H9 (cell line): Measurements from ENCODE around the gene DZANK1. TPM values are rescaled to one million over a fixed set of nuclear protein-coding genes. Genes with fewer than 3 reads are reported as not detected.

ENCODE experiments used
- DNase-seq: peaks from one replicate; pipeline ENCODE4 v3.0.0-alpha.2; 2017
- H2AFZ ChIP-seq: one replicate; pipeline ENCODE4 v1.6.1; 2013; ENCODE audit warnings: mild to moderate bottlenecking, low read length, control low read depth, moderate library complexity
- H2AK5ac ChIP-seq: 2 replicates; pipeline ENCODE4 v1.6.1; 2013; ENCODE audit warnings: low read length, control low read depth, mixed read lengths; ENCODE audit not compliant: insufficient read length
- H2BK120ac ChIP-seq: one replicate; pipeline ENCODE4 v1.6.1; 2013; ENCODE audit warnings: low read depth, mild to moderate bottlenecking, low read length, control low read depth, inconsistent platforms; ENCODE audit not compliant: poor library complexity, severe bottlenecking
- H2BK12ac ChIP-seq: 2 replicates; pipeline ENCODE4 v1.6.1; 2013; ENCODE audit warnings: low read length, control low read depth, mixed read lengths, low read depth; ENCODE audit not compliant: insufficient read length
- H2BK15ac ChIP-seq: 2 replicates; pipeline ENCODE4 v1.6.1; 2013; ENCODE audit warnings: low read depth, low read length, control low read depth
- H2BK20ac ChIP-seq: one replicate; pipeline ENCODE4 v1.6.1; 2013; ENCODE audit warnings: low read depth, mild to moderate bottlenecking, low read length, control low read depth, inconsistent platforms; ENCODE audit not compliant: poor library complexity, severe bottlenecking
- H2BK5ac ChIP-seq: 2 replicates; pipeline ENCODE4 v1.6.1; 2013; ENCODE audit warnings: low read length, control low read depth, mixed read lengths; ENCODE audit not compliant: insufficient read length
- H3K14ac ChIP-seq: 2 replicates; pipeline ENCODE4 v1.6.1; 2013; ENCODE audit warnings: low read length, control low read depth; ENCODE audit not compliant: insufficient read depth
- H3K18ac ChIP-seq: 2 replicates; pipeline ENCODE4 v1.6.1; 2013; ENCODE audit warnings: low read depth, mild to moderate bottlenecking, mixed read lengths, low read length, control low read depth; ENCODE audit not compliant: insufficient read length
- H3K23ac ChIP-seq: 2 replicates; pipeline ENCODE4 v1.6.1; 2013; ENCODE audit warnings: low read length, control low read depth, mixed read lengths, low read depth; ENCODE audit not compliant: insufficient read length
- H3K23me2 ChIP-seq: 2 replicates; pipeline ENCODE4 v1.6.1; 2013; ENCODE audit warnings: low read depth, mild to moderate bottlenecking, mixed read lengths, low read length, control low read depth; ENCODE audit not compliant: insufficient read length, poor library complexity, severe bottlenecking
- H3K27ac ChIP-seq: 2 replicates; pipeline ENCODE4 v1.5.1; 2013; ENCODE audit warnings: low read length, control low read depth, mixed read lengths, low read depth; ENCODE audit not compliant: insufficient read length
- H3K27me3 ChIP-seq: 2 replicates; pipeline ENCODE4 v1.6.1; 2013; ENCODE audit warnings: low read length, control low read depth, inconsistent platforms; ENCODE audit not compliant: insufficient read depth
- H3K4ac ChIP-seq: 2 replicates; pipeline ENCODE4 v1.6.1; 2013; ENCODE audit warnings: low read depth, mild to moderate bottlenecking, control low read depth, inconsistent platforms, low read length, moderate library complexity
- H3K4me1 ChIP-seq: 2 replicates; pipeline ENCODE4 v1.6.1; 2013; ENCODE audit warnings: low read length, control low read depth, inconsistent platforms; ENCODE audit not compliant: insufficient read depth
- H3K4me2 ChIP-seq: 2 replicates; pipeline ENCODE4 v1.6.1; 2013; ENCODE audit warnings: low read length, control low read depth, mixed read lengths; ENCODE audit not compliant: insufficient read length, insufficient read depth
- H3K56ac ChIP-seq: 2 replicates; pipeline ENCODE4 v1.6.1; 2013; ENCODE audit warnings: low read depth, mild to moderate bottlenecking, mixed read lengths, low read length, control low read depth; ENCODE audit not compliant: insufficient read length
- H3K79me1 ChIP-seq: 2 replicates; pipeline ENCODE4 v1.6.1; 2013; ENCODE audit warnings: low read depth, mild to moderate bottlenecking, moderate library complexity, low read length, control low read depth, inconsistent platforms; ENCODE audit not compliant: insufficient read depth, poor library complexity, severe bottlenecking
- H3K79me2 ChIP-seq: 2 replicates; pipeline ENCODE4 v1.6.1; 2013; ENCODE audit warnings: low read length, control low read depth, inconsistent platforms; ENCODE audit not compliant: insufficient read depth
- H3K9ac ChIP-seq: 2 replicates; pipeline ENCODE4 v1.6.1; 2013; ENCODE audit warnings: low read length, control low read depth, mixed read lengths; ENCODE audit not compliant: insufficient read length; ENCODE audit errors: extremely low read depth
- H3K9me3 ChIP-seq: one replicate; pipeline ENCODE4 v1.6.1; 2013; ENCODE audit warnings: low read depth, low read length, inconsistent platforms; ENCODE audit not compliant: control insufficient read depth
- H3T11ph ChIP-seq: one replicate; pipeline ENCODE4 v1.6.1; 2013; ENCODE audit warnings: mild to moderate bottlenecking, low read length, control low read depth, inconsistent platforms
- H4K20me1 ChIP-seq: one replicate; pipeline ENCODE4 v1.6.1; 2013; ENCODE audit not compliant: control insufficient read depth, insufficient read length, insufficient read depth
- H4K5ac ChIP-seq: 2 replicates; pipeline ENCODE4 v1.6.1; 2013; ENCODE audit warnings: low read depth, mild to moderate bottlenecking, mixed read lengths, low read length, control low read depth; ENCODE audit not compliant: insufficient read length
- H4K8ac ChIP-seq: replicated peaks from 2 replicates; pipeline ENCODE4 v1.6.1; 2013; ENCODE audit warnings: low read length, control low read depth, mixed read lengths, low read depth; ENCODE audit not compliant: insufficient read length
- H4K91ac ChIP-seq: 2 replicates; pipeline ENCODE4 v1.6.1; 2013; ENCODE audit warnings: low read depth, mild to moderate bottlenecking, moderate library complexity, mixed read lengths, low read length, control low read depth; ENCODE audit not compliant: insufficient read length
- H3K27ac Mint-ChIP-seq, 3 experiments: 2 replicates in 2 of 3; 3 replicates in 1 of 3; pipeline ENCODE4 v1.8.0; 2020 to 2021; ENCODE audit warnings: mixed read lengths in 3 of 3, mild to moderate bottlenecking in 1 of 3, moderate library complexity in 1 of 3
- H3K27me3 Mint-ChIP-seq: 2 replicates; pipeline ENCODE4 v1.8.0; 2021; ENCODE audit warnings: low read depth, mild to moderate bottlenecking, moderate library complexity, mixed read lengths
- H3K36me3 Mint-ChIP-seq, 3 experiments: 2 replicates in 2 of 3; 3 replicates in 1 of 3; pipeline ENCODE4 v1.8.0; 2020 to 2021; ENCODE audit warnings: low read depth in 3 of 3, mixed read lengths in 3 of 3; ENCODE audit not compliant: insufficient read depth in 1 of 3
- H3K4me1 Mint-ChIP-seq, 2 experiments: 2 replicates each; pipeline ENCODE4 v1.8.0; 2020; ENCODE audit warnings: mixed read lengths in 2 of 2
- H3K4me3 Mint-ChIP-seq, 2 experiments: 2 replicates in 1 of 2; 3 replicates in 1 of 2; pipeline ENCODE4 v1.8.0; 2020 to 2021; ENCODE audit warnings: mild to moderate bottlenecking in 2 of 2, mixed read lengths in 2 of 2, moderate library complexity in 1 of 2
- H3K9me3 Mint-ChIP-seq, 2 experiments: 2 replicates in 1 of 2; 3 replicates in 1 of 2; pipeline ENCODE4 v1.8.0; 2020; ENCODE audit warnings: mild to moderate bottlenecking in 2 of 2, mixed read lengths in 2 of 2, moderate library complexity in 1 of 2
- CTCF ChIP-seq: fragments of 200-600 bp; sonication (generic); conservative IDR thresholded peaks from 3 replicates; pipeline ENCODE4 v1.8.0; 2021; ENCODE audit warnings: antibody characterized with exemption, mild to moderate bottlenecking
- total RNA-seq: library from RNA; stranded (reverse); gene quantifications from 2 replicates; pipeline ENCODE4 v1.2.1, GENCODE V29; 2021

Gene DZANK1
- total RNA-seq, 1 experiment from 2014 or later: 10.5 TPM

GRCh38 chr20:18515973-18516372 is 49.1 kb upstream of the DZANK1 start:
- no peak overlapping the region for H2BK20ac ChIP-seq
- no peak overlapping the region for H3K56ac ChIP-seq
- H3K4me1 Mint-ChIP-seq: no peaks in the 10 kb centered on the region
- H3K23ac ChIP-seq: no peak overlapping the region
- no peak overlapping the region for H3K18ac ChIP-seq
- no peak for DNase-seq
- no peak overlapping the region for H2AK5ac ChIP-seq
- no peak overlapping the region for H3K14ac ChIP-seq
- H3K4ac ChIP-seq: no peak overlapping the region
- H3K4me1 ChIP-seq: no peaks in the 10 kb centered on the region
- H4K5ac ChIP-seq: no peak overlapping the region
- H3K4me3 Mint-ChIP-seq: no peak overlapping the region
- no peak overlapping the region for H3K4me2 ChIP-seq
- H2AFZ ChIP-seq: no peak overlapping the region
- no peak overlapping the region for H3K27ac Mint-ChIP-seq
- H3K79me1 ChIP-seq: no peaks in the 10 kb centered on the region
- no peaks in the 10 kb centered on the region for H3K23me2 ChIP-seq
- no peaks in the 10 kb centered on the region for H3K27me3 ChIP-seq
- no peaks in the 10 kb centered on the region; the same call in 1 of the 2 replicates for H3K79me2 ChIP-seq
- no peaks in the 10 kb centered on the region for H3K9me3 ChIP-seq
- no peak overlapping the region for H3K27ac ChIP-seq
- H3K36me3 Mint-ChIP-seq: peaks cover 17 to 36% (median 34%) of the 10 kb centered on the region in 3 experiments; a peak in 5 of 7 replicates
- no peak overlapping the region for H3K9ac ChIP-seq
- H4K20me1 ChIP-seq: no peaks in the 10 kb centered on the region
- H3T11ph ChIP-seq: no peak overlapping the region
- H2BK5ac ChIP-seq: no peak overlapping the region
- no peak overlapping the region for H4K8ac ChIP-seq
- H4K91ac ChIP-seq: no peak overlapping the region
- no peaks in the 10 kb centered on the region for H3K9me3 Mint-ChIP-seq
- no peak for TF ChIP-seq CTCF
- H2BK120ac ChIP-seq: no peak overlapping the region
- H3K27me3 Mint-ChIP-seq: no peaks in the 10 kb centered on the region
- H2BK12ac ChIP-seq: no peak overlapping the region
- no peak overlapping the region for H2BK15ac ChIP-seq
